HepG2 (cell line): ENCODE measurements around the gene COL8A1. TPM values are rescaled to one million over a fixed set of nuclear protein-coding genes. Genes with fewer than 3 reads are reported as not detected.

Experiments used
- ATAC-seq: fragments of 200-7000 bp; cut with Tn5 transposase; 3 replicates; pipeline ENCODE4 v1.9.1; 2020; ENCODE audit warnings: mild to moderate bottlenecking, moderate library complexity
- BruUV-seq: library from RNA; stranded (reverse); fragments of 400-500 nt; replicated peaks from 2 replicates; lab custom pipeline; 2021; lab: Mats Ljungman, UMichigan
- CTCF ChIA-PET: fragments of 300-600 bp; formaldehyde crosslinking; extraction: SDS; loops from one replicate; lab custom pipeline; 2021; ENCODE audit warnings: low total read pairs, inconsistent platforms, low intra/inter-chr PET ratio; lab: Yijun Ruan, JAX
- POLR2A ChIA-PET: fragments of 350-600 bp; sonication (Branson Sonifier 250); formaldehyde crosslinking; loops from one replicate; lab custom pipeline; 2020; ENCODE audit warnings: antibody characterized with exemption, inconsistent platforms; lab: Yijun Ruan, JAX
- DNase-seq: peaks from one replicate; pipeline ENCODE4 v3.0.0-alpha.2; 2015; ENCODE audit warnings: low spot score
- FAIRE-seq: peaks from 3 replicates; lab custom pipeline; 2011; peaks lifted over from hg19 to GRCh38; lab: Jason Lieb, UNC
- H2AFZ ChIP-seq: one replicate; pipeline ENCODE4 v1.6.1; 2011; ENCODE audit warnings: low read length, inconsistent platforms
- H3K27ac ChIP-seq: fragments of 300-600 bp; 3 replicates; pipeline ENCODE4 v1.8.0; 2011; ENCODE audit warnings: mixed run types, mild to moderate bottlenecking, mixed read lengths, low read length, inconsistent platforms; ENCODE audit not compliant: insufficient read depth; ENCODE audit errors: extremely low read length
- H3K27me3 ChIP-seq, 2 experiments: fragments of 200-600 bp in 1 of 2; 2 replicates in 1 of 2; 3 replicates in 1 of 2; pipeline versions ENCODE4 v1.6.0 to v1.8.0; 2011; ENCODE audit warnings: low read length in 2 of 2, mild to moderate bottlenecking in 2 of 2, moderate library complexity in 2 of 2, inconsistent platforms in 1 of 2; ENCODE audit not compliant: insufficient read depth in 2 of 2, control insufficient read depth in 1 of 2
- H3K36me3 ChIP-seq, 2 experiments: fragments of 200-600 bp in 1 of 2; replicated peaks in 1 of 2; 2 replicates in 1 of 2; 3 replicates in 1 of 2; pipeline versions ENCODE4 v1.5.1 to v1.8.0; 2011; ENCODE audit warnings: low read length in 2 of 2, inconsistent platforms in 1 of 2; ENCODE audit not compliant: insufficient read depth in 2 of 2, control insufficient read depth in 1 of 2
- H3K4me1 ChIP-seq: 2 replicates; pipeline ENCODE4 v1.5.1; 2012; ENCODE audit warnings: low read length, inconsistent platforms; ENCODE audit not compliant: insufficient read depth
- H3K4me2 ChIP-seq: 2 replicates; pipeline ENCODE4 v1.6.0; 2011; ENCODE audit warnings: low read depth, low read length, inconsistent platforms
- H3K4me3 ChIP-seq, 3 experiments: fragments of 200-600 bp in 1 of 3; sonication (generic), shearing (Covaris generic) in 1 of 3; replicated peaks in 1 of 3; 2 replicates each; pipeline ENCODE4 v1.5.1; 2011 to 2016; ENCODE audit warnings: low read length in 3 of 3, inconsistent platforms in 2 of 3, low read depth in 2 of 3, mild to moderate bottlenecking in 2 of 3, control low read depth in 1 of 3, mixed read lengths in 1 of 3; ENCODE audit not compliant: insufficient read depth in 1 of 3
- H3K79me2 ChIP-seq: one replicate; pipeline ENCODE4 v1.6.1; 2011; ENCODE audit warnings: low read length, inconsistent platforms; ENCODE audit not compliant: insufficient read depth
- H3K9ac ChIP-seq: 2 replicates; pipeline ENCODE4 v1.6.0; 2011; ENCODE audit warnings: mild to moderate bottlenecking, low read depth, low read length, inconsistent platforms; ENCODE audit not compliant: insufficient read depth
- H3K9me3 ChIP-seq: 2 replicates; pipeline ENCODE4 v1.5.1; 2012; ENCODE audit warnings: mild to moderate bottlenecking, low read length
- H4K20me1 ChIP-seq: 2 replicates; pipeline ENCODE4 v1.6.0; 2011; ENCODE audit warnings: inconsistent platforms, mild to moderate bottlenecking, low read length, moderate library complexity; ENCODE audit not compliant: insufficient read depth
- AFF4 ChIP-seq: sonication (generic); formaldehyde crosslinking; IDR thresholded peaks from 2 replicates; pipeline ENCODE4 v1.4.0; 2020; ENCODE audit warnings: missing genetic modification reagents
- CCDC6 ChIP-seq: sonication (generic); formaldehyde crosslinking; IDR thresholded peaks from 2 replicates; pipeline ENCODE4 v1.8.1; 2022; ENCODE audit warnings: mild to moderate bottlenecking, missing genetic modification reagents, moderate library complexity
- EED ChIP-seq: sonication (generic); formaldehyde crosslinking; IDR thresholded peaks from 2 replicates; pipeline ENCODE4 v1.5.0; 2020; ENCODE audit warnings: mild to moderate bottlenecking, missing genetic modification reagents
- HMG20A ChIP-seq: IDR thresholded peaks from 2 replicates; pipeline ENCODE4 v1.6.1; 2016; ENCODE audit warnings: borderline replicate concordance
- HOXD1 ChIP-seq: sonication (generic); formaldehyde crosslinking; IDR thresholded peaks from 2 replicates; pipeline ENCODE4 v1.5.0; 2020; ENCODE audit warnings: missing genetic modification reagents
- KAT2B ChIP-seq: fragments of 150-350 bp; IDR thresholded peaks from 2 replicates; pipeline ENCODE4 v1.6.1; 2014; ENCODE audit warnings: low read depth, low read length, borderline replicate concordance
- RAD51 ChIP-seq: fragments of 450-650 bp; IDR thresholded peaks from 2 replicates; pipeline ENCODE4 v1.6.1; 2016; ENCODE audit warnings: borderline replicate concordance
- RCOR2 ChIP-seq: IDR thresholded peaks from 2 replicates; pipeline ENCODE4 v1.6.1; 2016; ENCODE audit warnings: missing biosample characterization, missing genetic modification reagents
- REL ChIP-seq: sonication (generic); formaldehyde crosslinking; conservative IDR thresholded peaks from 2 replicates; pipeline ENCODE4 v1.8.0; 2022; ENCODE audit warnings: mild to moderate bottlenecking, missing genetic modification reagents, moderate library complexity
- RERE ChIP-seq: IDR thresholded peaks from 2 replicates; pipeline ENCODE4 v1.6.1; 2016; ENCODE audit warnings: low read depth, missing genetic modification reagents, missing compliant biosample characterization
- SAP130 ChIP-seq: IDR thresholded peaks from 2 replicates; pipeline ENCODE4 v1.6.1; 2016; ENCODE audit warnings: low read depth
- SIN3B ChIP-seq: fragments of 150-350 bp; IDR thresholded peaks from 2 replicates; pipeline ENCODE4 v1.6.1; 2014; ENCODE audit warnings: low read length
- ZBTB38 ChIP-seq: sonication (generic); formaldehyde crosslinking; IDR thresholded peaks from 2 replicates; pipeline ENCODE4 v1.5.1; 2020; ENCODE audit warnings: mild to moderate bottlenecking, missing genetic modification reagents
- ZNF550 ChIP-seq: sonication (generic); formaldehyde crosslinking; IDR thresholded peaks from 2 replicates; pipeline ENCODE4 v1.4.0; 2020; ENCODE audit warnings: mild to moderate bottlenecking, missing genetic modification reagents, borderline replicate concordance
- WGBS: methylation state at CpG from one replicate; pipeline ENCODE4 v1.1.6; 2017; ENCODE audit warnings: low lambda C conversion rate; 5-methylcytosine and 5-hydroxymethylcytosine counted together
- in situ Hi-C: cut with HindIII; loops from 2 replicates; pipeline ENCODE4 v1.10.0; 2017; ENCODE audit warnings: low pct_unique_long_range_greater_than_20kb; ENCODE audit not compliant: extremely low pct_ligation_motif_present
- intact Hi-C: fragments of 100-400 bp; cut with micrococcal nuclease; formaldehyde crosslinking; loops from one replicate; pipeline ENCODE4 v1.10.0; 2022; ENCODE audit not compliant: unreplicated experiment
- polyA plus RNA-seq, 8 experiments: library from polyadenylated mRNA; depleted of rRNA in 3 of 8; stranded (reverse) in 7 of 8; unstranded in 1 of 8; fragments of >200 nt; fragmentation: Illumina TruSeq in 4 of 8; extraction: Trizol in 4 of 8; gene quantifications; 2 replicates each; pipeline versions ENCODE4 v1.2.1 to v1.2.3, GENCODE V29; 2011 to 2016; ENCODE audit warnings: low read depth in 4 of 8, missing spikeins in 1 of 8, mixed read lengths in 1 of 8; ENCODE audit not compliant: insufficient read depth in 1 of 8
- total RNA-seq, 5 experiments: library from RNA; depleted of rRNA; stranded (reverse); fragments of >200 nt; fragmentation: Illumina TruSeq; extraction: Trizol; gene quantifications; 2 replicates each; pipeline ENCODE4 v1.2.3, GENCODE V29; 2016; ENCODE audit warnings: low read depth in 1 of 5

Gene COL8A1
- total and polyA plus RNA-seq, 2 of the 13 experiments (the other 11 are each of a cell fraction or from before 2014, with no cell fraction given), result not detected

GRCh38 chr3:99630815-99631214 lies 7.6 kb upstream of the COL8A1 start (continued):
- TF ChIP-seq RAD51, result no peak
- no peak for TF ChIP-seq EED (CRISPR knock-in tag)

GRCh38 chr3:99633887-99634558 lies 4.4 kb upstream of the COL8A1 start:
- Histone ChIP-seq H3K27ac (no peak overlapping the region), H3K4me3 (no peak overlapping the region), H4K20me1 (no peaks in the 10 kb centered on the region), H3K27me3 (peaks cover 4 to 26% of the 10 kb centered on the region in 2 experiments), H3K4me1 (no peaks in the 10 kb centered on the region), H3K79me2 (no peaks in the 10 kb centered on the region), H3K4me2 (no peak overlapping the region), H3K9ac (no peak overlapping the region), H3K9me3 (no peaks in the 10 kb centered on the region), H2AFZ (no peak overlapping the region), H3K36me3 (no peaks in the 10 kb centered on the region)
- in situ Hi-C loops (no loop called here), intact Hi-C loops (no loop called here)
- POLR2A ChIA-PET, result no interaction called here
- no TSS peak for BruUV-seq
- CTCF ChIA-PET, result no interaction called here
- no peak for FAIRE-seq
- ATAC-seq, result no peak
- 20% methylated on average over 7 of the region's 7 CpGs for WGBS
- no peak for DNase-seq
- TF ChIP-seq ZNF550 (CRISPR knock-in tag) (no peak), ZBTB38 (CRISPR knock-in tag) (no peak), RCOR2 (CRISPR knock-in tag) (no peak), SAP130 (CRISPR knock-in tag) (no peak), HOXD1 (CRISPR knock-in tag) (no peak), SIN3B (no peak), CCDC6 (CRISPR knock-in tag) (no peak), AFF4 (CRISPR knock-in tag) (no peak), RERE (CRISPR knock-in tag) (no peak), REL (CRISPR knock-in tag) (no peak), HMG20A (CRISPR knock-in tag) (no peak), KAT2B (no peak)
